GM06990 (cell line): ENCODE results near the gene GZMA.

Experiments used
- DNase-seq: peaks from one replicate; pipeline ENCODE4 v3.0.0-alpha.2; 2011; ENCODE audit not compliant: insufficient read length; ENCODE audit errors: extremely low read depth
- H3K27me3 ChIP-seq: replicated peaks from 2 replicates; pipeline ENCODE4 v1.6.0; 2011; ENCODE audit warnings: low read length; ENCODE audit not compliant: control insufficient read depth, insufficient read depth
- H3K36me3 ChIP-seq: 2 replicates; pipeline ENCODE4 v1.5.1; 2011; ENCODE audit warnings: low read length; ENCODE audit not compliant: control insufficient read depth, insufficient read depth
- H3K4me3 ChIP-seq: replicated peaks from 2 replicates; pipeline ENCODE4 v1.5.1; 2011; ENCODE audit warnings: low read depth, mild to moderate bottlenecking, control low read depth, low read length
- CTCF ChIP-seq: IDR thresholded peaks from 2 replicates; pipeline ENCODE4 v1.5.1; 2011; ENCODE audit warnings: low read length, control low read depth, mild to moderate bottlenecking, inconsistent platforms; ENCODE audit not compliant: insufficient read depth, poor library complexity, severe bottlenecking

Gene GZMA

DNA sequence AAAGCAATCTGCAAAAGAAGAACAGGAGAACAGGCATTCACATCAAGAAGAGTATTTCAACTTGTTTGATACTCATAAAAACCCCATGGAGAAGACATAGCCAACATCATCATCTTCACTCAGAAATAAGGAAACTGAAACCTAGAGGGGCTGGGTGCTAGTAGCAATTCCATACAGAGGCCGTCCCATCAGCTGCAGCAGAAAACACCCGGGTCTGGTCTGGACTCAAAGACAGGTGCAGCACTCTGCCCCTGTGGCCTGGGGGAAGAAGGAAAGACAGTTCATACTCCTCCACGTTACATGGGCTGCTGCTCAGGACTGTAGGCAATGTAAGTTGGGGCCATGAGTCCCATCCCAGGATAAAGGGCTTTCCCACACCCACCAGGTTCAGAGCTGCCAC is 11.6 kb downstream of the GZMA start:
- DNase-seq = no peak
- no peaks in the 10 kb centered on the region for H3K27me3 ChIP-seq
- H3K4me3 ChIP-seq = no peak overlapping the region
- H3K36me3 ChIP-seq = no peaks in the 10 kb centered on the region
- TF ChIP-seq CTCF = no peak

GRCh38 chr5:55123365-55123764 is 20.9 kb downstream of the GZMA start:
- H3K4me3 ChIP-seq = no peak overlapping the region
- TF ChIP-seq CTCF = no peak
- DNase-seq = no peak
- no peaks in the 10 kb centered on the region for H3K27me3 ChIP-seq
- H3K36me3 ChIP-seq = no peaks in the 10 kb centered on the region

- Histone ChIP-seq H3K36me3 (no peaks in the 10 kb centered on the region), H3K4me3 (no peak overlapping the region), H3K27me3 (no peaks in the 10 kb centered on the region)
- TF ChIP-seq CTCF = no peak
- DNase-seq = no peak
These were observed 31.7 kb downstream of the GZMA start for GRCh38 chr5:55134053-55134722.

DNA sequence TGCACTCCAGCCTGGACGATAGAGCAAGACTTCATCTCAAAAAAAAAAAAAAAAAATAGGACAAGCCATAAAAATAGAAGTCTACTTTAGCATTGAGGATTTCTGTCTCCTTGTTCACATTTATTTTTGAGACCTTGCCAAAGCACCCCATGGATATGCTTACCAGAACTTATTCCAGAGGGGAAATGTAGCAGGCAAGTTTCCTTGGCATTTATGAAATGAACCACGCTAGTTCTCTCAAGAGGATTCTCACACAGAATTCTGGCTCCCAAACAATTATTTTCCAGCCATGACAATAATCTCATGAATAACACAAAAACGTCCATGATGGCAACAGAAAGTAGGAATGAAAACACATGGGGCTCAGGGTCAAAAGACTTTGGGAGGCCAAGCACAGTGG is 34.1 kb downstream of the GZMA start:
- no peak for DNase-seq

DNA sequence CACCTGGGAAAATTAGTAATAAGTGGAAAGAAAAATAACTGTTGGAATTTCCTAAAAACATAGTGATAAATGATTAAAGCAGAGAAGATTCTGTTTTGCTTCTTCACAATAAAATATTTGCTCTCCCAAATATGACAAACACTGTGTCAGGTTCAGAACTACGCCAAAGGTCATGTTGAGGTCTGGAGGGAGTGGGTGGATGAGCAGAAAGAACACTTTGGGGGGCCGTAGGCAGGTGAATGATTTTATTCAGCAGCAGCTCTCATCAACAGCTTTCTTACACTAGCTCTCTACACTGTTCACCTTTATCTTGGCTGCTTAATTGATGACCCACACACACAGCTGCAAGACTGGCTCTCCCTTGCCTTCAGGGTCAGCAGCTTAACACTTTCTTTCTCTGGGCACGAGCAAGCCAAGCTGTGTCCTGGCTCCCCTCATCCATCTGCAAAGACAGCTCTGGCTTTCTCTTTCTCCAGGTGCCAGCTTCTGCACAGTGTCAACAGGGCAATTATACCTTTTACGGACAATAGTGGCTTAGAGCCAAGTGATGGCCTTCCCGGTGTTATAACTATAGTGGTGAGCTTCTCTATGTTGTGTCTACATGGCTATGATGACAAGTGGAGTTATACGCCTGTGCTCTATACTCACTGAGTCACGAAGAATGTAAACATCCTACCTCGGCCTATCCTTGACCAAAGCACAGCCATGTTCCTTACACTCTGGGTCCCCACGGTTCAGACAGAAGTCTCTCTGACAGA is 38.6 kb downstream of the GZMA start:
- Histone ChIP-seq H3K4me3 (no peak overlapping the region), H3K27me3 (no peaks in the 10 kb centered on the region), H3K36me3 (no peaks in the 10 kb centered on the region)
- no peak for DNase-seq
- no peak for TF ChIP-seq CTCF

More for the DNA sequence above, 34.1 kb downstream of the GZMA start:
- Histone ChIP-seq H3K4me3 (no peak overlapping the region), H3K27me3 (no peaks in the 10 kb centered on the region), H3K36me3 (no peaks in the 10 kb centered on the region)
- no peak for TF ChIP-seq CTCF
